GM19324 (cell line): ENCODE data around the gene CFAP410.

Source experiments
- ATAC-seq: cut with Tn5 transposase; IDR thresholded peaks from one replicate; pipeline ENCODE4 v1.9.1; 2021; ENCODE audit warnings: mild to moderate bottlenecking, moderate library complexity; ENCODE audit not compliant: unreplicated experiment, low FRiP score

Gene CFAP410

GRCh38 chr21:44338971-44339910, at the start of gene CFAP410:
TSS of gene CFAP410 (minus strand) at chr21:44339390. CDS start at chr21:44339194, 196 bp downstream.
- peak; percentile 93 for ATAC-seq

- no peak for ATAC-seq
Observed at GRCh38 chr21:44384968-44385367, 45.8 kb upstream of the CFAP410 start.

- no peak for ATAC-seq
Observed at GRCh38 chr21:44383216-44383615, 44.0 kb upstream of the CFAP410 start.

GRCh38 chr21:44382536-44382935, 43.3 kb upstream of the CFAP410 start:
- no peak for ATAC-seq

GRCh38 chr21:44381874-44382273, 42.7 kb upstream of the CFAP410 start:
- ATAC-seq = no peak

- ATAC-seq = no peak
Observed at GRCh38 chr21:44380876-44381275, 41.7 kb upstream of the CFAP410 start.

- no peak for ATAC-seq
Observed at GRCh38 chr21:44379991-44380865, 41.0 kb upstream of the CFAP410 start.

- no peak for ATAC-seq
Observed at GRCh38 chr21:44379515-44379848, 40.3 kb upstream of the CFAP410 start.

- no peak for ATAC-seq
Observed at GRCh38 chr21:44378646-44379514, 39.7 kb upstream of the CFAP410 start.

- no peak for ATAC-seq
Observed at GRCh38 chr21:44377922-44378645, 38.9 kb upstream of the CFAP410 start.

- no peak for ATAC-seq
Observed at GRCh38 chr21:44377201-44377921, 38.2 kb upstream of the CFAP410 start.

GRCh38 chr21:44376606-44377005, 37.4 kb upstream of the CFAP410 start:
- no peak for ATAC-seq

- ATAC-seq = no peak
Observed at GRCh38 chr21:44375761-44376241, 36.6 kb upstream of the CFAP410 start.

GRCh38 chr21:44375281-44375651, 36.1 kb upstream of the CFAP410 start:
- no peak for ATAC-seq

- no peak for ATAC-seq
Observed at GRCh38 chr21:44374601-44375280, 35.6 kb upstream of the CFAP410 start.

- no peak for ATAC-seq
Observed at GRCh38 chr21:44372616-44373015, 33.4 kb upstream of the CFAP410 start.

- no peak for ATAC-seq
Observed at GRCh38 chr21:44371596-44371995, 32.4 kb upstream of the CFAP410 start.

- ATAC-seq = no peak
Observed at GRCh38 chr21:44370786-44371410, 31.7 kb upstream of the CFAP410 start.
